HG03045 (cell line): Measurements from ENCODE around the gene PMEL.
"Not testable (repeated sequence)": the region's sequence is repeated elsewhere in the genome, so short reads cannot be mapped to it uniquely, and the experiment has no call there.

Source experiments
- ATAC-seq: cut with Tn5 transposase; IDR thresholded peaks from one replicate; pipeline ENCODE4 v1.9.1; 2021; ENCODE audit warnings: mild to moderate bottlenecking, moderate library complexity; ENCODE audit not compliant: unreplicated experiment

PMEL gene

GRCh38 chr12:55983232-55983842, 17.5 kb upstream of the PMEL start:
- no peak for ATAC-seq

- ATAC-seq, result no peak
Observed at GRCh38 chr12:55982319-55982936, 16.6 kb upstream of the PMEL start.

GRCh38 chr12:55981882-55982281, 16.0 kb upstream of the PMEL start:
- ATAC-seq, result not testable (repeated sequence)

GRCh38 chr12:55979069-55979468, 13.2 kb upstream of the PMEL start:
- no peak for ATAC-seq

- no peak for ATAC-seq
Observed at GRCh38 chr12:55978393-55978792, 12.6 kb upstream of the PMEL start.

- peak; percentile 23 for ATAC-seq
Observed at GRCh38 chr12:55974308-55974730, 8.5 kb upstream of the PMEL start.

GRCh38 chr12:55973599-55974307, 7.9 kb upstream of the PMEL start, which contains the start of gene RAB5B:
TSS of gene RAB5B (plus strand) at chr12:55974078. CDS start at chr12:55986961, 12,883 bp downstream.
- peak; percentile 94 for ATAC-seq

GRCh38 chr12:55972911-55973598, 7.2 kb upstream of the PMEL start:
- no peak for ATAC-seq

- ATAC-seq, result no peak
Observed at GRCh38 chr12:55972456-55972855, 6.6 kb upstream of the PMEL start.

- ATAC-seq, result no peak
Observed at GRCh38 chr12:55972042-55972441, 6.2 kb upstream of the PMEL start.

- no peak for ATAC-seq
Observed at GRCh38 chr12:55970775-55971174, 4.9 kb upstream of the PMEL start.

- ATAC-seq, result no peak
Observed at GRCh38 chr12:55969356-55969755, 3.5 kb upstream of the PMEL start.

- ATAC-seq, result peak; percentile 93
Observed at GRCh38 chr12:55966408-55967281, 803 bp upstream of the PMEL start, which contains the start of gene CDK2. TSS of gene CDK2 (plus strand) at chr12:55966830. CDS start at chr12:55967009, 179 bp downstream.

GRCh38 chr12:55965240-55965639, 602 bp downstream of the PMEL start:
- no peak for ATAC-seq

- ATAC-seq, result no peak
Observed at GRCh38 chr12:55963760-55964159, 2.1 kb downstream of the PMEL start.

GRCh38 chr12:55957106-55957859, 8.6 kb downstream of the PMEL start:
- no peak for ATAC-seq

- ATAC-seq, result no peak
Observed at GRCh38 chr12:55955800-55956508, 9.9 kb downstream of the PMEL start.

GRCh38 chr12:55955344-55955743, 10.5 kb downstream of the PMEL start:
- no peak for ATAC-seq

- ATAC-seq, result no peak
Observed at GRCh38 chr12:55946553-55946952, 19.3 kb downstream of the PMEL start.
